SK-N-SH (cell line): Measurements from ENCODE around the gene MAP4K4. TPM values are rescaled to one million over a fixed set of nuclear protein-coding genes. Genes with fewer than 3 reads are reported as not detected.

ENCODE experiments used
- CTCF ChIA-PET: fragments of 300-600, 350-600 bp; formaldehyde crosslinking; extraction: SDS; loops from one replicate; lab custom pipeline; 2021; lab: Yijun Ruan, JAX
- POLR2A ChIA-PET: fragments of 350-600 bp; sonication (Branson Sonifier 250); formaldehyde crosslinking; extraction: SDS; loops from one replicate; lab custom pipeline; 2020; ENCODE audit warnings: antibody characterized with exemption, inconsistent platforms; lab: Yijun Ruan, JAX
- DNase-seq: peaks from one replicate; pipeline ENCODE4 v3.0.0; 2012
- H2AFZ ChIP-seq: fragments of 200-600 bp; sonication (generic); 2 replicates; pipeline ENCODE4 v1.8.1; 2016; ENCODE audit warnings: antibody characterized with exemption, mild to moderate bottlenecking, low read depth
- H3F3A ChIP-seq: fragments of 200-600 bp; sonication (generic); replicated peaks from 2 replicates; pipeline ENCODE3; 2016; ENCODE audit warnings: antibody characterized with exemption, mild to moderate bottlenecking; ENCODE audit not compliant: insufficient read depth
- H3K27ac ChIP-seq, 2 experiments: fragments of 200-500 bp in 1 of 2; fragments of 200-600 bp in 1 of 2; sonication (Bioruptor generic) in 1 of 2; sonication (generic), shearing (Covaris generic) in 1 of 2; 2 replicates each; pipeline versions ENCODE4 v1.5.1 to v1.6.1; 2014 to 2016; ENCODE audit warnings: low read depth in 2 of 2, inconsistent platforms in 1 of 2, low read length in 1 of 2, mild to moderate bottlenecking in 1 of 2, mixed read lengths in 1 of 2
- H3K27me3 ChIP-seq: fragments of 200-600 bp; sonication (generic), shearing (Covaris generic); 2 replicates; pipeline ENCODE4 v1.6.1; 2016; ENCODE audit warnings: mixed run types; ENCODE audit not compliant: insufficient read depth
- H3K36me3 ChIP-seq, 2 experiments: fragments of 200-500 bp in 1 of 2; fragments of 200-600 bp in 1 of 2; sonication (Bioruptor generic) in 1 of 2; sonication (generic) in 1 of 2; replicated peaks in 1 of 2; 2 replicates each; pipeline versions ENCODE3 to v1.5.1; 2014 to 2016; ENCODE audit warnings: low read length in 1 of 2, mild to moderate bottlenecking in 1 of 2; ENCODE audit not compliant: insufficient read depth in 2 of 2, control insufficient read depth in 1 of 2
- H3K4me1 ChIP-seq, 2 experiments: fragments of 200-500 bp in 1 of 2; fragments of 200-600 bp in 1 of 2; sonication (Bioruptor generic) in 1 of 2; sonication (generic), shearing (Covaris generic) in 1 of 2; 2 replicates each; pipeline versions ENCODE4 v1.5.1 to v1.6.1; 2014 to 2016; ENCODE audit warnings: low read depth in 1 of 2, low read length in 1 of 2, mixed run types in 1 of 2; ENCODE audit not compliant: insufficient read depth in 2 of 2, control insufficient read depth in 1 of 2
- H3K4me2 ChIP-seq: fragments of 200-600 bp; sonication (generic), shearing (Covaris generic); 2 replicates; pipeline ENCODE4 v1.6.1; 2017; ENCODE audit warnings: mixed run types
- H3K4me3 ChIP-seq, 2 experiments: fragments of 200-500 bp in 1 of 2; fragments of 200-600 bp in 1 of 2; sonication (Bioruptor generic) in 1 of 2; sonication (generic), shearing (Covaris generic) in 1 of 2; 2 replicates each; pipeline versions ENCODE4 v1.5.1 to v1.8.1; 2014 to 2016; ENCODE audit warnings: low read depth in 2 of 2, inconsistent platforms in 1 of 2, low read length in 1 of 2, mild to moderate bottlenecking in 1 of 2, mixed read lengths in 1 of 2, moderate library complexity in 1 of 2
- H3K79me2 ChIP-seq: fragments of 200-600 bp; sonication (generic); 2 replicates; pipeline ENCODE4 v1.8.1; 2017; ENCODE audit warnings: mild to moderate bottlenecking; ENCODE audit not compliant: insufficient read depth
- H3K9ac ChIP-seq: fragments of 200-600 bp; sonication (generic); 2 replicates; pipeline ENCODE4 v1.6.1; 2017; ENCODE audit warnings: mixed run types
- H3K9me2 ChIP-seq: fragments of 200-600 bp; sonication (generic); 2 replicates; pipeline ENCODE4 v1.6.1; 2017; ENCODE audit warnings: mixed run types
- H3K9me3 ChIP-seq: fragments of 200-600 bp; sonication (generic); 2 replicates; pipeline ENCODE4 v1.6.1; 2017; ENCODE audit warnings: mixed run types, mild to moderate bottlenecking, moderate library complexity
- H4K20me1 ChIP-seq: fragments of 200-600 bp; sonication (generic); 2 replicates; pipeline ENCODE4 v1.6.1; 2017; ENCODE audit warnings: mild to moderate bottlenecking, mixed run types; ENCODE audit not compliant: insufficient read depth
- CHD2 ChIP-seq: fragments of 150-350 bp; IDR thresholded peaks from 2 replicates; pipeline ENCODE4 v1.6.1; 2018; ENCODE audit warnings: low read length; ENCODE audit not compliant: partially characterized antibody
- ELF1 ChIP-seq: IDR thresholded peaks from 2 replicates; pipeline ENCODE4 v1.4.0; 2012
- EZH2phosphoT487 ChIP-seq: fragments of 200-600 bp; sonication (generic); IDR thresholded peaks from 2 replicates; pipeline ENCODE4 v1.6.1; 2017; ENCODE audit warnings: low read depth, mixed run types, mild to moderate bottlenecking, antibody characterized with exemption, moderate library complexity, borderline replicate concordance
- FOSL2 ChIP-seq: IDR thresholded peaks from 2 replicates; pipeline ENCODE4 v1.4.0; 2012; ENCODE audit warnings: low read depth, mild to moderate bottlenecking, moderate library complexity, borderline replicate concordance
- GATA2 ChIP-seq: sonication (generic); formaldehyde crosslinking; IDR thresholded peaks from 2 replicates; pipeline ENCODE4 v1.5.0; 2020; ENCODE audit warnings: mild to moderate bottlenecking, missing genetic modification reagents
- IRF3 ChIP-seq: fragments of 150-350 bp; IDR thresholded peaks from 2 replicates; pipeline ENCODE4 v1.6.1; 2016; ENCODE audit warnings: mild to moderate bottlenecking, low read depth, low read length
- NFIC ChIP-seq: IDR thresholded peaks from 2 replicates; pipeline ENCODE4 v1.4.0; 2012; ENCODE audit warnings: borderline replicate concordance
- NRF1 ChIP-seq: IDR thresholded peaks from 2 replicates; pipeline ENCODE4 v1.6.1; 2012; ENCODE audit warnings: low read depth, mild to moderate bottlenecking, low read length
- PBX3 ChIP-seq: IDR thresholded peaks from 2 replicates; pipeline ENCODE4; 2012
- POLR2AphosphoS5 ChIP-seq: IDR thresholded peaks from 2 replicates; pipeline ENCODE4 v1.6.1; 2012; ENCODE audit warnings: low read depth, low read length
- RCOR1 ChIP-seq: fragments of 150-350 bp; IDR thresholded peaks from 2 replicates; pipeline ENCODE4 v1.6.1; 2017; ENCODE audit warnings: antibody characterized with exemption, low read length
- RXRA ChIP-seq: IDR thresholded peaks from 2 replicates; pipeline ENCODE4 v1.4.0; 2012; ENCODE audit warnings: low read depth, mild to moderate bottlenecking, borderline replicate concordance
- SIN3A ChIP-seq: IDR thresholded peaks from 2 replicates; pipeline ENCODE4 v1.6.1; 2012; ENCODE audit warnings: low read depth, mild to moderate bottlenecking, low read length, moderate library complexity, borderline replicate concordance
- TEAD4 ChIP-seq: IDR thresholded peaks from 2 replicates; pipeline ENCODE4 v1.4.0; 2012; ENCODE audit warnings: mild to moderate bottlenecking, borderline replicate concordance; ENCODE audit not compliant: insufficient read depth
- USF1 ChIP-seq: IDR thresholded peaks from 2 replicates; pipeline ENCODE4 v1.4.0; 2012; ENCODE audit warnings: low read depth, borderline replicate concordance
- USF2 ChIP-seq: fragments of 150-350 bp; IDR thresholded peaks from 2 replicates; pipeline ENCODE4 v1.6.1; 2017; ENCODE audit warnings: antibody characterized with exemption, low read length, low read depth, borderline replicate concordance
- ZBTB33 ChIP-seq: IDR thresholded peaks from 2 replicates; pipeline ENCODE4 v1.4.0; 2012; ENCODE audit warnings: low read depth, borderline replicate concordance
- WGBS: methylation state at CpG from one replicate; pipeline ENCODE4 v1.1.6; 2017; ENCODE audit warnings: low lambda C conversion rate; 5-methylcytosine and 5-hydroxymethylcytosine counted together
- polyA plus RNA-seq, 3 experiments: library from polyadenylated mRNA; depleted of rRNA; stranded (reverse); fragments of >200 nt; gene quantifications; 2 replicates each; pipeline ENCODE4 v1.2.3, GENCODE V29; 2012

The MAP4K4 gene
- polyA plus RNA-seq, 1 of the 3 experiments (the other 2 are of a cell fraction), result 72.9 TPM

- Histone ChIP-seq H3K4me2 (no peak overlapping the region), H3F3A (peaks cover 15% of the 10 kb centered on the region), H3K79me2 (no peaks in the 10 kb centered on the region), H3K9me3 (no peaks in the 10 kb centered on the region), H2AFZ (no peak overlapping the region), H3K9me2 (no peaks in the 10 kb centered on the region), H3K4me1 (no peaks in the 10 kb centered on the region), H3K4me3 (no peak overlapping the region), H3K9ac (no peak overlapping the region), H3K27me3 (no peaks in the 10 kb centered on the region), H3K36me3 (peaks cover 13% of the 10 kb centered on the region in 2 experiments), H4K20me1 (no peaks in the 10 kb centered on the region), H3K27ac (no peak overlapping the region)
- ChIA-PET POLR2A (no interaction called here), CTCF (no interaction called here)
- TF ChIP-seq IRF3 (no peak), ZBTB33 (no peak), CHD2 (no peak), RXRA (no peak), USF1 (no peak), USF2 (no peak), NRF1 (no peak), EZH2phosphoT487 (no peak)
- no peak for DNase-seq
- WGBS, result 93% methylated on average over 9 of the region's 9 CpGs
These were observed 202.9 kb downstream of the MAP4K4 start for GRCh38 chr2:101900375-101900774.

GRCh38 chr2:101901241-101901640 lies 203.7 kb downstream of the MAP4K4 start:
- no peak overlapping the region for H3K27ac ChIP-seq
- no peak for TF ChIP-seq FOSL2
- TF ChIP-seq TEAD4, result no peak
- TF ChIP-seq POLR2AphosphoS5, result no peak
- TF ChIP-seq ELF1, result no peak
- no peak for TF ChIP-seq SIN3A
- no peak for TF ChIP-seq PBX3
- no peak for TF ChIP-seq GATA2 (CRISPR knock-in tag)
- TF ChIP-seq RCOR1, result no peak
- no peak for TF ChIP-seq NRF1
- no peak for TF ChIP-seq NFIC
- H3K9me3 ChIP-seq, result no peaks in the 10 kb centered on the region
- DNase-seq, result no peak
- ChIA-PET POLR2A (no interaction called here), CTCF (no interaction called here)
- H3K4me2 ChIP-seq, result no peak overlapping the region
- no peaks in the 10 kb centered on the region for H3K9me2 ChIP-seq
- H3K4me3 ChIP-seq, result no peak overlapping the region
- no peaks in the 10 kb centered on the region for H3K27me3 ChIP-seq
- no peaks in the 10 kb centered on the region for H3K79me2 ChIP-seq
- 94% methylated on average over 2 of the region's 2 CpGs for WGBS
- H2AFZ ChIP-seq, result no peak overlapping the region
- peaks cover 5 to 8% of the 10 kb centered on the region in 2 experiments for H3K36me3 ChIP-seq
- H3F3A ChIP-seq, result peaks cover 15% of the 10 kb centered on the region
- H3K4me1 ChIP-seq, result no peaks in the 10 kb centered on the region
- H3K9ac ChIP-seq, result no peak overlapping the region
- no peaks in the 10 kb centered on the region for H4K20me1 ChIP-seq
